ENCODE data around the gene TBXA2R.

The TBXA2R gene

DNA sequence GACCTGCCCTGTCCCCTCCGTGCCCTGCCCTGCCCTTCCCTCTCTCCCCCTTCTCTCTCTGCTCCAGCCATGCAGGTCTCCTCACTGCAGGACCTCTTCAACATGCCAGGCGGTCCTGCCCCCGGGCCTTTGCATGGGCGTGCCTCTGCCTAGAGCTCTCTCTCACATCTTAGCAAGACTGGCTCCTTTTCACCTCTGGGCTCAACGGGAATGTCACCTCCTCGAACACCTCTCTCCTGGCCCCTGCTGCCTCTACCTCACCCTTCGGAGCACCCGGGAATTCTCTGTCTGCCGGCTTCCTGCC is 54.9 kb downstream of the TBXA2R start:
- no peak for DNase-seq (ENCODE audit: low read depth)

DNA sequence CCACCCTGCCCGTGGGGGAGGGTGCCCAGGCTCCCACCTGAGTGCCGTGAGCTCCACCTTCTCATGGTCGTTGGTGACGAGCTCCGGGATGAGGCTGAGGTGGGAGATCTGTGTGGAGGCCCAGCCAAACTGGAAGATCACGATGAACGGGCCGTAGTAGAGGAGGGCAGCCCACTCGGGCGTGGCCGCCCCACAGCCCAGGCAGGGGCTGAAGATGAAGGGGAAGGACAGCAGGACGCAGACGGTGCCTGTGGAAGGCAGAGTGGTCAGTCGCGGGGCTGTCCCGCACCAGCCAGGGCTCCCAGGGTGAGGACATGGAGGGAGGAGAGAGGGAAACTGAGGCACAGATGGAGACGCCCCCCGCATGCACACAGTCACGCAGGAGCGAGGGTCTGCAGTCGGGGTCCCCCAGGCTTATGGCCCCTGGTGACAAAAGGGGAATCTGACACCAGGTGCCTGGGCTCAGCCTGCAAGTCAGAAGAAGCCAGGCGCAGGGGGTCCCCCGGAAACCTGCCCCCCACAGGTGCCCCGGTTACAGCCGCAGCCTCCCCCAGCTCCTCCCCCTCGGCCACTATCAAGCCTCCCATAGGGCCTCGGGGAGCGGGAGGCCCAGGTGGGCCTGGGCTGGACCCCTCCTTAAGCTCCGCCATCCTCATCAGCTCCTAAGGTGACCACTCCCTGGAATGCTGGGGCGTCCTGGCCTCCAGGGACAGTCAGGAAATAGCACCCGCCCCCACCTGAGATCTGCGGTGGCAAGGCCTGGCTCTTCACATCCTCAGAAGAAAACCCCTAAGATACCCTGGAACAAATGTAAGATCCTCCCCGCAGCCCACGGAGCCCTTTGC is 55.5 kb downstream of the TBXA2R start:
- DNase-seq (ENCODE audit: low read depth): no peak

DNA sequence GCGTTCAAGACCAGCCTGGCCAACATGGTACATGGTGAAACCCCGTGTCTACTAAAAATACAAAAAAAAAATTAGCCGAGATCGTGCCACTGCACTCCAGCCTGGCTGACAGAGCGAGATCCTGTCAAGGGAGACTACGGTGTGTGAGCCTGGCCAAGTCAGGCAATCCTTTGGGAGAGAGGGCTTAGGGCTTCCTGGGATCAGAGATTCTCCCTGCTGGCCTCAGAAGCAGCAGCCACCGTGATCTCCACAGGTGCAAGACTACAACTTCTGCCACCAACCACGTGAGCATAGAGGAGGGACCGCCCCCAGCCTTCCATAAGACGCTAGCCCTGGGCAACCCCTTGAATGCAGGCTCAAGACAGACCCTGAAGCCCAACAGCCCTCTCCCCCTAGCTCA is 56.9 kb downstream of the TBXA2R start:
- DNase-seq (ENCODE audit: low read depth): no peak

DNA sequence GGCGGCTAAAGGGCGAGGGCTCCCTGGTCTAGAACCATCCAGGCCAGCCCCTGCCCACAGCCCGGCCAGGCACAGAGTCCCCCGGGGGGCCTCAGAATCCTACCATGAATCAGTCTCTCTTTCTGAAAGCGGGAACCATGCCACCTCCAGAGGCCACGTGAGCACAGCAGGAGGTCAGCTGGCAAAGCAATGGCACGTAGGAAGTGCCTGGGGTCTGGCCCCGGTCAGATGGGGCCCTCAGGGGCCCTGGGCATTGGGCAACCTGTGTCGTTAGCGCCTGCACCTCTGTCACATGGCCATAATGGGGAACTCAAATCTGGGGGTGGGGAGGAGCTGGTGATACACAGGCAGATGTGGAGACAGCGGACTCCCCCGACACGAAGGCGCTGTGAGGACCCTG is 58.1 kb downstream of the TBXA2R start:
- DNase-seq (ENCODE audit: low read depth): no peak

DNA sequence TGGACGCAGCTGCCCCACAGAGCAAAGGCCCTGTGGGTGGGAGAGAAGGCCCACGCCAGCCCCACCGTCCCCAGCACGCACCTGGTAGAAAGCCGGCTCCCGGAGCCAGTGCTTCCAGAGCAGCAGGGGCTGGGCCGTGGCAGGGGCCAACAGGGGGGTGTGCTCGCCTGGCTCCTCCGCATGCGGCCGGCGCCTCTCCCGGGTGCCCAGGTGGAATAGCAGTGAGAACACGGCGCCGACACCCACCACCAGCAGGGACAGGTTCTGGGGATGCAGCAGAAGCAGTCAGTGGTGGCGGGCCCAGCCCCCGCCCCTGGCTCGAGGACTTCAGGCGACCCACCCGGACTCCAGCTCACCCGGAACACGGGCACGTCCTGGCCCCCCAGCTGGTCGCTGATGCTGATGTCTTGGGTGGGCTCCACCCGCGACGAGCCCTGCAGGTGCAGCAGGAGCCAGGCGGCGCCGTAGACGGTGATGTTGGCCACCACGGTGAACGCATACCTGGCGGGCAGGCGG is 58.9 kb downstream of the TBXA2R start:
- DNase-seq (ENCODE audit: low read depth): no peak

DNA sequence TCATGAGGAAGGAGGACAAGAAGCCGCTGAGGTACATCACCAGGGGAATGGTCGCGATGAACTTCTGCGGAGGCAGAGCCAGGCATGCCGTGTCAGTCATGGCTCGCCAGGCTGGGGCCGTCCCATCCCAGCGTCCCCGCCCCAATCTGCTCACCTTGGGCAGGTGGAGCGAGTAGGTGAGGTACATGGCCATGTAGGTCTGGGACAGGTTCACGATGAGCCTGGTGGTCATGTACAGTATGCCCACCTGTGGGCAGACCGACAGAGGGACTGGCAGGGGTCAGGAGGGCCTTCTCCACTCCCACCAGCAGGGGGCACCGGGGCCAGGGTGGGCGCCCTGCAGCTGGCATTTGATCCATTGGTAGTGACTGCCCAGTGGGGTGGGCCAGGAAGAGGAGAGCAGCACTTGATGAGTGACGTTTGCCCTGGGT is 59.4 kb downstream of the TBXA2R start:
- no peak for DNase-seq (ENCODE audit: low read depth)

DNA sequence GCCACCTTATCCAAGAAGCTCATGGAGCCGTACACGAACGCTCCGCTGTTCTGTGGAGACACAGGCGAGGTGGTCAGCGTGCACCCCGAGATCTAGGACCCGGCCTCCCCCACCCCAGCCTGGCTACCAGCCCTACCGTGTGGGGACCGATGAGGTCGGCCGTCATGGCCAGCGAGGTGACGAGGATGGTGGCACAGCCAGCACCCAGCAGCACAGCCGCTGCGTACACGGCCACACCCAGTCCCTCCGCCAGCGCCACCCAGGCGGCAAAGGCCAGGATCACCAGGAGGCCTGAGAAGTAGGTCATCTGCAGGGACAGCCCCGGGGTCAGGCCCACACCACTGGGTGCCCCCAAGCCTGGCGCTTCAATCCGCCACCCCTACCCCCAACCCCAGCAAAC is 60.6 kb downstream of the TBXA2R start:
- no peak for DNase-seq (ENCODE audit: low read depth)

DNA sequence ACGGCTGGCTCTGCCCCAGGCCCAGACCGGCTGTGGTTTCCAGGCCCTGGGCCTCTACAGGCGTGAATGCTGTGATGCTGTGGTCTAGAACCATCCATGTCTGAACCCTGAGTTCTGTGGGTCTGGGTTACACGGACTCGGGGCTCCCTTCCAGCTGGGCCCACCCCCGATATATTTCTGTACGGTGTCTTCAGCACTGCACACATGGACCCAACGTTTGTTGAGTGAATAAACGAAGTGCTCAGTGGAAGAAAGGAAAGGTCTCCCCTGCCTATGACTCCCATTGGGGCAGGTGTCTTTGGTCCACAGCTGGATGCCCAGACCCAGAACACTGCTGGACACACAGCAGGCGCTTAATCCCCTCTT is 61.0 kb downstream of the TBXA2R start:
- no peak for DNase-seq (ENCODE audit: low read depth)

DNA sequence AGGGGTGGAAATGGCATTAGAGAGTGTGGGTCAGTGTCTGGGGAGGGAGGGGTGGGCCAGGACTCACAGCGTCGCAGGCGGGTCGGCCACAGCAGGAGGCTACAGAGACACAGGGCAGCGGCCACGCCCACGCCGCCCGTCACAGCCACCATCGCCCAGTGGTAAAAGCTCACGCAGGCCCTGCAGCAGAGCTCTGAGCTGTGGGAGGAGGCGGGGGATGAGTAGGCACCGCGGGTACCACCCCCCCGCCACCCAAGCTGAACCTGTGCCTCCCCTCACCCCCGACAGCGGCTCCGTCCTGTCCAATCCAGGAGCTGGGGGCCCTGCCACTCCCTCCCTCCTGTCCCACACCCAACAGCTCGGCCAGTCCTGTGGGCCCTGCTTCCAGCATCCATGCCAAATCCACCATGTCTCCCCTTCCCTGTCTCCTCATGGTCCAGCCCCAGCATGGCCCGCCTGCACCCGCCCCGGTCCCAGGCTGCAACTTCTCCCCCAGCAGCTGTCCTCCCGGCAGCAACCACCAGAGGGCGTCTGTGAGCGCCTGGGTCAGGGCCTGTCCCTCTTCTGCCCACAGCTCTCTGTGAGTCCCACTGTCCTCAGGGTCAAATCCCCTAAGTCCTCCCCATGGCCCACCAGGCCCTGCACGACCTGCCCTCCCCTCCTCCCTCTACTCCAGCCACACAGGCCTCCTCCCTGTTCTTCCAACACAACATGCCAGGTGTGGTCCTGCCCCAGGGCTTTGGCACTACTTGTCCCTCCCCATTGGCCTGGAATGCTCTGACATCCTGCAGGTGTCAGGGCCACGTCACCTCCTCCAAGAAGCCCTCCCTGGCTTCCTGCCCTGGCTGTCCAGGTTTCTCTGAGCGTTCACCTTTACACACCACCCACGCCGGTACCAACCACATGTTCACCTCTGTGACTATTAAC is 61.7 kb downstream of the TBXA2R start:
- DNase-seq (ENCODE audit: low read depth): no peak

Measured in CMK (cell line).